Measurements from ENCODE around the gene ALDH1A1. TPM values are rescaled to one million over a fixed set of nuclear protein-coding genes. Genes with fewer than 3 reads are reported as not detected.

ALDH1A1 gene
- total RNA-seq, 2 donors from 2014 or later, result 0.11 TPM; not detected in 1

- no peak for DNase-seq (ENCODE audit: low spot score in 2 of 2)
- no peaks in the 10 kb centered on the region for H3K36me3 Mint-ChIP-seq
- no peaks in the 10 kb centered on the region for H3K9me3 Mint-ChIP-seq
- ATAC-seq, result no peak
- H3K27ac Mint-ChIP-seq, result no peak overlapping the region
These were observed 54.5 kb downstream of the ALDH1A1 start for GRCh38 chr9:72898360-72898759.

DNA sequence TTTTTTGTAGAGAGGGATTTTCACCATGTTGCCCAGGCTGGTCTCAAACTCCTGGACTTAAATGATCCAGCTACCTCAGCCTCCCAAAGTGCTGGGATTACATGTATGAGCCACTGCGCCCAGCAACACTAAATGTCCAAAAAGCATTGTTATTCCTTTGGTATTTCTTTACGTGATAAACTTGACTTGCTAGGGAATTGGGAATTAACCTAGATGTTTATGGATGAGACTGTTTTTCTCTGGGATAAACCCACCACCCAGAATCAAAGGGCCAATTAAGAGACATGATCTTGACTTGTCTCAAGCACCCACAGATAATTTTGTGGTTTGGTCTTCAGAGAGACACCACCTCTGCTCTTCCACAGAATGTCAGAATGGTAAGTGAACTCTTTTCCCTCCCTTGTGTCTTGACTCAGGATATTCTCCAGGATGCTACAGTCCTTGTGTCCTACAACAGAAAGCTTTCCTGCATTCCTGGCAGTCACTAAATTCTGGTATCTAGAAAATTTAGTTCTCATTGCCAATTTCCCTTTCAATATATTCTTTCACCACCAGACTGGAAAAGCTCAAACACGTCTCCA, 55.7 kb downstream of the ALDH1A1 start:
- DNase-seq (ENCODE audit: low spot score in 2 of 2), result no peak
- no peak overlapping the region for H3K27ac Mint-ChIP-seq
- no peaks in the 10 kb centered on the region for H3K36me3 Mint-ChIP-seq
- no peaks in the 10 kb centered on the region for H3K9me3 Mint-ChIP-seq
- ATAC-seq, result no peak

- no peak for DNase-seq (ENCODE audit: low spot score in 2 of 2)
- no peaks in the 10 kb centered on the region for H3K9me3 Mint-ChIP-seq
- H3K36me3 Mint-ChIP-seq, result no peaks in the 10 kb centered on the region
- H3K27ac Mint-ChIP-seq, result no peak overlapping the region
- no peak for ATAC-seq
These were observed 56.4 kb downstream of the ALDH1A1 start for GRCh38 chr9:72896439-72896838.

DNA sequence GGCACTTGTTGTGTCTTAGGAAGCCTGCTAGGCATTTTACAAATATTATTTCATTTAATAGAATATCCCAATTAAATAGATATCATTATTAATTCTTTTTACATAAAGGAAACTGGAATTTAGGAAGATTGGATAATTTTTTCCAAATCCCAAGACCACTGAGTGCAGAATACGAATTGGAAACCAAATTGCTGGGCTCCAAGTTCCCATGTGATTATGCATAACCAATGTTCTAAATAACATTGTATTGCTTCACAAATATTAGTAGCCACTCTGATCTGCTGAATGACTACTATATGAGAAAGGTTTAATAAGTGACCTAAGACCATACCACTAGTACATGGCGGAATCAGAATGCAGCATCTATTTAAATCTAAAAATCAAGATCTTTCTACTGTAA, 57.7 kb downstream of the ALDH1A1 start:
- Mint-ChIP-seq H3K36me3 (no peaks in the 10 kb centered on the region), H3K27ac (no peak overlapping the region), H3K9me3 (no peaks in the 10 kb centered on the region)
- no peak for ATAC-seq
- no peak for DNase-seq (ENCODE audit: low spot score in 2 of 2)

GRCh38 chr9:72894342-72894741, 58.5 kb downstream of the ALDH1A1 start:
- Mint-ChIP-seq H3K9me3 (no peaks in the 10 kb centered on the region), H3K27ac (no peak overlapping the region), H3K36me3 (no peaks in the 10 kb centered on the region)
- ATAC-seq (no peak), DNase-seq (ENCODE audit: low spot score in 2 of 2) (no peak)

GRCh38 chr9:72893437-72893836, 59.4 kb downstream of the ALDH1A1 start:
- DNase-seq (ENCODE audit: low spot score in 2 of 2), result no peak

GRCh38 chr9:72891043-72891442, 61.8 kb downstream of the ALDH1A1 start:
- DNase-seq (ENCODE audit: low spot score in 2 of 2), result no peak
- H3K36me3 Mint-ChIP-seq, result no peaks in the 10 kb centered on the region

More at GRCh38 chr9:72893437-72893836, 59.4 kb downstream of the ALDH1A1 start:
- Mint-ChIP-seq H3K9me3 (no peaks in the 10 kb centered on the region), H3K27ac (no peak overlapping the region), H3K36me3 (no peaks in the 10 kb centered on the region)
- no peak for ATAC-seq

DNA sequence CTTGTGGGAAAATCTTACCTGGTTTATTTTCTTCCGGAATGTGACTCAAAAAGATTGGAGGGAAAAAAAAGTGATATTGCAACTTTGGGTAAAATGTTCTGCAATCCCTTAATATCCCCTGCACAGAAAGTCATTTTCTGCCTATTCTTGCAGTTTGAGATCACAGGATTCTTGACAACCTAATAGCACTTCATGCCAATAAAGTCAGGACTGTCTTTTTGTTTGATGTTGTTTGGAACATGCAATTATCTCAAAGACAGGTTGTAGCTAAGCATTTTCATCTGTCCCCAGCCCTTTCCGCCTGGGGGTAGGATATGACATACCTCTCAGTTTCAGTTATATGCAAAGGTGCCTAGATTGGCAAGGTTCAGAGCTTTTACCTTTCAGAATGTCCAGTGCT, 63.9 kb downstream of the ALDH1A1 start:
- no peak for DNase-seq (ENCODE audit: low spot score in 2 of 2)
- Mint-ChIP-seq H3K27ac (no peak overlapping the region), H3K36me3 (no peaks in the 10 kb centered on the region), H3K9me3 (no peaks in the 10 kb centered on the region)
- no peak for ATAC-seq

More at GRCh38 chr9:72891043-72891442, 61.8 kb downstream of the ALDH1A1 start:
- ATAC-seq, result no peak
- Mint-ChIP-seq H3K9me3 (no peaks in the 10 kb centered on the region), H3K27ac (no peak overlapping the region)

DNA sequence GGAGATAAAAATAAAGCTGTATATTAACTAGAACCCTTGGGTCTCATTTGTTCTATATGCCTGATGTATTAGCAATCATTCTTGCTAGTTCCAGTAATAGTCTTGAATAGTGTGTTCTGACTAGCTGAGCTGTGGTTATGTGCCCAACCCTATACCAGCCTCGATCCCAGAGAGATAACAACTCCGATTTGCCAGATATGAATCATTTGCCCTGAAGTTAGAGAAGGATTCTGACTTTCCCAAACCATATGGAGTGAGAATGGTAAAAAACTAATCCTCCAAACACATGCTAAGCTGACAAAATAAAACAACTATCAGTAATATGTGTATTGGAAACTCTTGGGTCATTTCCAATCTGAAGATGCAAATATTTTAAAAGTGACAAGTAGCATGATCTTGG, 64.8 kb downstream of the ALDH1A1 start:
- Mint-ChIP-seq H3K9me3 (no peaks in the 10 kb centered on the region), H3K36me3 (no peaks in the 10 kb centered on the region), H3K27ac (no peak overlapping the region)
- DNase-seq (ENCODE audit: low spot score in 2 of 2), result no peak
- no peak for ATAC-seq

- Mint-ChIP-seq H3K36me3 (no peaks in the 10 kb centered on the region), H3K27ac (no peak overlapping the region), H3K9me3 (no peaks in the 10 kb centered on the region)
- DNase-seq (ENCODE audit: low spot score in 2 of 2) (no peak), ATAC-seq (no peak)
These were observed 66.5 kb downstream of the ALDH1A1 start for GRCh38 chr9:72886386-72886785.

GRCh38 chr9:72884508-72884907, 68.3 kb downstream of the ALDH1A1 start:
- H3K27ac Mint-ChIP-seq, result no peak overlapping the region
- ATAC-seq (no peak), DNase-seq (ENCODE audit: low spot score in 2 of 2) (no peak)
- H3K36me3 Mint-ChIP-seq, result no peaks in the 10 kb centered on the region
- H3K9me3 Mint-ChIP-seq, result no peaks in the 10 kb centered on the region

GRCh38 chr9:72883875-72884274, 69.0 kb downstream of the ALDH1A1 start:
- DNase-seq (ENCODE audit: low spot score in 2 of 2), result no peak

GRCh38 chr9:72882117-72882775, 70.6 kb downstream of the ALDH1A1 start:
- no peak for ATAC-seq
- Mint-ChIP-seq H3K9me3 (no peaks in the 10 kb centered on the region), H3K36me3 (no peaks in the 10 kb centered on the region), H3K27ac (no peak overlapping the region)
- DNase-seq (ENCODE audit: low spot score in 2 of 2), result no peak

More at GRCh38 chr9:72883875-72884274, 69.0 kb downstream of the ALDH1A1 start:
- H3K36me3 Mint-ChIP-seq, result no peaks in the 10 kb centered on the region
- ATAC-seq, result no peak
- no peak overlapping the region for H3K27ac Mint-ChIP-seq
- no peaks in the 10 kb centered on the region for H3K9me3 Mint-ChIP-seq

GRCh38 chr9:72880821-72881220, 72.0 kb downstream of the ALDH1A1 start:
- no peaks in the 10 kb centered on the region for H3K9me3 Mint-ChIP-seq
- no peak overlapping the region for H3K27ac Mint-ChIP-seq
- no peaks in the 10 kb centered on the region for H3K36me3 Mint-ChIP-seq
- DNase-seq (ENCODE audit: low spot score in 2 of 2) (no peak), ATAC-seq (no peak)

- no peak for ATAC-seq
- DNase-seq (ENCODE audit: low spot score in 2 of 2), result no peak
- no peaks in the 10 kb centered on the region for H3K36me3 Mint-ChIP-seq
- no peak overlapping the region for H3K27ac Mint-ChIP-seq
- H3K9me3 Mint-ChIP-seq, result no peaks in the 10 kb centered on the region
These were observed 77.6 kb downstream of the ALDH1A1 start for GRCh38 chr9:72875221-72875620.

DNA sequence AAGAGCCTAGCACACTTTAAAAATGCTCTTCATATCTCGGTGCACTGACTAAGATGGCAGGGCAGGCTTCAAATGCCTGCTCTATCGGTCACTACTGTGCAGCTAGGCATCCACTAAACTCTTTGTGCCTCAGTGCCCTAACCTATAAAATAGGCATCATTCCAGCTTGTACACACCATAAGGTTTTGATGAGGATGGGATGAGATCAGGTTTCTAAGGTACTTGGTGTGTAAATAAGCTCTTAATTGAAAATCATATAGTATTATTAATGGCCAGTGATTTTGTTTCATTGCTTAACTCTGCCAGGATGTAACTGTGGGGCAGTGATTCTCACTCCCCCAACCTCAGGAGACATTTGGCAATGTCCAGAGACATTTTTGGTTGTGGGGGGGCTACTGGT, 78.5 kb downstream of the ALDH1A1 start:
- DNase-seq (ENCODE audit: low spot score in 2 of 2) (no peak), ATAC-seq (no peak)
- Mint-ChIP-seq H3K36me3 (no peaks in the 10 kb centered on the region), H3K9me3 (no peaks in the 10 kb centered on the region), H3K27ac (no peak overlapping the region)

GRCh38 chr9:72873456-72873855, 79.4 kb downstream of the ALDH1A1 start:
- no peaks in the 10 kb centered on the region for H3K9me3 Mint-ChIP-seq
- ATAC-seq (no peak), DNase-seq (ENCODE audit: low spot score in 2 of 2) (no peak)
- H3K27ac Mint-ChIP-seq, result no peak overlapping the region
- no peaks in the 10 kb centered on the region for H3K36me3 Mint-ChIP-seq

DNA sequence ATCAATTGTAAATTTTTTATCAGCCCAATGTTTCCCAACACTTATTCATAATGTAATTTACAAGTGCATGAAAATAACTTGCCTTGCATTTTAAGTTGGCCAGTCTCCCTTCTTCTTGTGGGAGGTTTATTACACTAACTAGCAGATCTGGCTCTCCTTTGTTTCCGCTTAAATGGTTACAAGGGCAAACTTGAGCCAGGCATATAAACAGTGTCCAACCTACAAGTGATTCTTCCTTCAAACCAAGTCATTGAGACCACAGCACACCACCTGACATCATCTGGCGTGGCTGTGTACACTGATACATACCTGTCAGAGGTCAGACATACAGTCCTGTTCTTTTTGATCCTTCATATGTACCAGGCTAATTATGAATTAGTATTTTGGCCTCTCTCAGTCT, 80.1 kb downstream of the ALDH1A1 start:
- H3K36me3 Mint-ChIP-seq, result no peaks in the 10 kb centered on the region
- H3K9me3 Mint-ChIP-seq, result peaks cover 0 to 4% of the 10 kb centered on the region in 2 donors
- H3K27ac Mint-ChIP-seq, result no peak overlapping the region
- ATAC-seq (no peak), DNase-seq (ENCODE audit: low spot score in 2 of 2) (no peak)
